ENCODE results near the gene GAB1. TPM values are rescaled to one million over a fixed set of nuclear protein-coding genes. Genes with fewer than 3 reads are reported as not detected.

Gene GAB1
- total and polyA plus RNA-seq, 2 donors from 2014 or later: 3.6 to 38.0 TPM

GRCh38 chr4:143441109-143441508 is 104.4 kb downstream of the GAB1 start:
- no peak overlapping the region for H3K4me3 ChIP-seq (ENCODE audit: low read length in 3 of 3)
- FAIRE-seq (no peak), DNase-seq (no peak)
- intact Hi-C loops (cut with DNase I): no loop called here
- no peaks in the 10 kb centered on the region for H3K4me1 ChIP-seq (ENCODE audit: control insufficient read depth in 2 of 3, insufficient read depth in 2 of 3, low read depth in 1 of 3, low read length in 3 of 3)
- no peaks in the 10 kb centered on the region for H3K27me3 ChIP-seq (ENCODE audit: control insufficient read depth, insufficient read depth, low read length)
- H3K9ac ChIP-seq (ENCODE audit: low read length in 3 of 3): no peak overlapping the region
- peaks cover 3 to 18% (median 5%) of the 10 kb centered on the region in 3 donors for H3K36me3 ChIP-seq (ENCODE audit: control insufficient read depth in 2 of 3, insufficient read depth in 3 of 3, low read length in 3 of 3)
- H3K9me3 ChIP-seq (ENCODE audit: control insufficient read depth in 2 of 3, insufficient read depth in 1 of 3, low read length in 3 of 3): no peaks in the 10 kb centered on the region
- no peak for TF ChIP-seq CTCF (IDR thresholded peaks at IDR 0.05; ENCODE audit: borderline replicate concordance, extremely low read depth, insufficient read depth)
- H3K27ac ChIP-seq (ENCODE audit: low read depth in 2 of 2, low read length in 2 of 2): no peak overlapping the region

GRCh38 chr4:143441678-143442077 is 105.0 kb downstream of the GAB1 start:
- Histone ChIP-seq H3K27me3 (ENCODE audit: control insufficient read depth, insufficient read depth, low read length) (no peaks in the 10 kb centered on the region), H3K4me1 (ENCODE audit: control insufficient read depth in 2 of 3, insufficient read depth in 2 of 3, low read depth in 1 of 3, low read length in 3 of 3) (no peaks in the 10 kb centered on the region), H3K27ac (ENCODE audit: low read depth in 2 of 2, low read length in 2 of 2) (no peak overlapping the region), H3K9me3 (ENCODE audit: control insufficient read depth in 2 of 3, insufficient read depth in 1 of 3, low read length in 3 of 3) (no peaks in the 10 kb centered on the region), H3K36me3 (ENCODE audit: control insufficient read depth in 2 of 3, insufficient read depth in 3 of 3, low read length in 3 of 3) (peaks cover 3 to 18% (median 5%) of the 10 kb centered on the region in 3 donors), H3K4me3 (ENCODE audit: low read length in 3 of 3) (no peak overlapping the region), H3K9ac (ENCODE audit: low read length in 3 of 3) (no peak overlapping the region)
- intact Hi-C loops (cut with DNase I): no loop called here
- DNase-seq (peak in 1 of 5 donors; percentile 3), FAIRE-seq (no peak)
- TF ChIP-seq CTCF (IDR thresholded peaks at IDR 0.05; ENCODE audit: borderline replicate concordance, extremely low read depth, insufficient read depth): no peak

- no peak overlapping the region for H3K9ac ChIP-seq (ENCODE audit: low read length in 3 of 3)
- H3K27me3 ChIP-seq (ENCODE audit: control insufficient read depth, insufficient read depth, low read length): no peaks in the 10 kb centered on the region
- FAIRE-seq (no peak), DNase-seq (peak in 1 of 5 donors; percentile 3)
- TF ChIP-seq CTCF (IDR thresholded peaks at IDR 0.05; ENCODE audit: borderline replicate concordance, extremely low read depth, insufficient read depth): no peak
- intact Hi-C loops (cut with DNase I): no loop called here
- H3K4me3 ChIP-seq (ENCODE audit: low read length in 3 of 3): no peak overlapping the region
- H3K4me1 ChIP-seq (ENCODE audit: control insufficient read depth in 2 of 3, insufficient read depth in 2 of 3, low read depth in 1 of 3, low read length in 3 of 3): no peaks in the 10 kb centered on the region
- H3K27ac ChIP-seq (ENCODE audit: low read depth in 2 of 2, low read length in 2 of 2): no peak overlapping the region
- H3K9me3 ChIP-seq (ENCODE audit: control insufficient read depth in 2 of 3, insufficient read depth in 1 of 3, low read length in 3 of 3): no peaks in the 10 kb centered on the region
- peaks cover 0 to 18% (median 0%) of the 10 kb centered on the region in 3 donors for H3K36me3 ChIP-seq (ENCODE audit: control insufficient read depth in 2 of 3, insufficient read depth in 3 of 3, low read length in 3 of 3)
These were observed 107.1 kb downstream of the GAB1 start for GRCh38 chr4:143443728-143444127.

- DNase-seq (peak in 1 of 5 donors; percentile 7), FAIRE-seq (no peak)
- intact Hi-C loops (cut with DNase I): no loop called here
- Histone ChIP-seq H3K27me3 (ENCODE audit: control insufficient read depth, insufficient read depth, low read length) (no peaks in the 10 kb centered on the region), H3K9me3 (ENCODE audit: control insufficient read depth in 2 of 3, insufficient read depth in 1 of 3, low read length in 3 of 3) (no peaks in the 10 kb centered on the region), H3K27ac (ENCODE audit: low read depth in 2 of 2, low read length in 2 of 2) (no peak overlapping the region), H3K4me3 (ENCODE audit: low read length in 3 of 3) (no peak overlapping the region), H3K9ac (ENCODE audit: low read length in 3 of 3) (no peak overlapping the region), H3K4me1 (ENCODE audit: control insufficient read depth in 2 of 3, insufficient read depth in 2 of 3, low read depth in 1 of 3, low read length in 3 of 3) (peaks cover 0 to 3% (median 0%) of the 10 kb centered on the region in 3 donors), H3K36me3 (ENCODE audit: control insufficient read depth in 2 of 3, insufficient read depth in 3 of 3, low read length in 3 of 3) (peaks cover 0 to 2% (median 0%) of the 10 kb centered on the region in 3 donors)
- no peak for TF ChIP-seq CTCF (IDR thresholded peaks at IDR 0.05; ENCODE audit: borderline replicate concordance, extremely low read depth, insufficient read depth)
These were observed 114.5 kb downstream of the GAB1 start for GRCh38 chr4:143451186-143451585.

Measured in kidney (tissue), 14 donors.